Liver (tissue), 9 donors: ENCODE data around the gene STARD9. TPM values are rescaled to one million over a fixed set of nuclear protein-coding genes. Genes with fewer than 3 reads are reported as not detected.

Experiments used
- DNase-seq: peaks from one replicate; pipeline ENCODE4 v3.0.0-alpha.2; 2017; ENCODE audit warnings: low spot score
- H3K27ac ChIP-seq, 2 donors: one replicate each; pipeline ENCODE4 v1.7.0; 2013; ENCODE audit warnings: inconsistent platforms in 2 of 2, low read length in 2 of 2, control low read depth in 1 of 2, low read depth in 1 of 2, mild to moderate bottlenecking in 1 of 2
- H3K27me3 ChIP-seq, 4 donors: one replicate each; pipeline versions ENCODE4 v1.6.1 to v1.7.0; 2013; ENCODE audit warnings: low read length in 3 of 4, inconsistent platforms in 1 of 4, mild to moderate bottlenecking in 1 of 4, moderate library complexity in 1 of 4; ENCODE audit not compliant: control insufficient read depth in 4 of 4, insufficient read depth in 4 of 4
- H3K36me3 ChIP-seq, 4 donors: one replicate each; pipeline versions ENCODE4 v1.6.1 to v1.7.0; 2013; ENCODE audit warnings: low read length in 3 of 4, mild to moderate bottlenecking in 3 of 4, low read depth in 1 of 4, moderate library complexity in 1 of 4; ENCODE audit not compliant: control insufficient read depth in 4 of 4, insufficient read depth in 3 of 4
- H3K4me1 ChIP-seq, 4 donors: one replicate each; pipeline versions ENCODE4 v1.6.1 to v1.7.0; 2013; ENCODE audit warnings: low read length in 3 of 4, mild to moderate bottlenecking in 3 of 4, moderate library complexity in 1 of 4; ENCODE audit not compliant: control insufficient read depth in 4 of 4, insufficient read depth in 4 of 4
- H3K4me3 ChIP-seq, 3 donors: one replicate each; pipeline versions ENCODE4 v1.6.1 to v1.7.0; 2013; ENCODE audit warnings: low read length in 3 of 3, control low read depth in 1 of 3, low read depth in 1 of 3, mild to moderate bottlenecking in 1 of 3
- H3K9ac ChIP-seq, 2 donors: one replicate each; pipeline ENCODE4 v1.7.0; 2013; ENCODE audit warnings: low read length in 2 of 2, mild to moderate bottlenecking in 2 of 2, moderate library complexity in 2 of 2, control low read depth in 1 of 2, low read depth in 1 of 2
- H3K9me3 ChIP-seq, 4 donors: one replicate each; pipeline versions ENCODE4 v1.6.1 to v1.7.0; 2013; ENCODE audit warnings: low read length in 3 of 4; ENCODE audit not compliant: control insufficient read depth in 4 of 4
- ATF3 ChIP-seq: IDR thresholded peaks from 2 replicates; pipeline ENCODE4 v1.6.1; 2016; ENCODE audit warnings: antibody characterized with exemption
- EGR1 ChIP-seq, 2 donors: IDR thresholded peaks; 2 replicates each; pipeline ENCODE4 v1.6.1; 2016 to 2018; ENCODE audit warnings: antibody characterized with exemption in 2 of 2, low read depth in 2 of 2
- FOXA2 ChIP-seq: IDR thresholded peaks from 2 replicates; pipeline ENCODE4 v1.6.1; 2016; ENCODE audit warnings: antibody characterized with exemption
- GABPA ChIP-seq, 2 donors: IDR thresholded peaks in 1 of 2; conservative IDR thresholded peaks in 1 of 2; 2 replicates each; pipeline ENCODE4 v1.6.1; 2016; ENCODE audit warnings: antibody characterized with exemption in 2 of 2, mild to moderate bottlenecking in 1 of 2, moderate library complexity in 1 of 2
- HNF4A ChIP-seq, 2 donors: conservative IDR thresholded peaks; 2 replicates each; pipeline ENCODE4 v1.6.1; 2016; ENCODE audit warnings: antibody characterized with exemption in 2 of 2, mild to moderate bottlenecking in 2 of 2
- HNF4G ChIP-seq: IDR thresholded peaks from 2 replicates; pipeline ENCODE4 v1.6.1; 2016; ENCODE audit warnings: antibody characterized with exemption
- MAX ChIP-seq: IDR thresholded peaks from 2 replicates; pipeline ENCODE4 v1.6.1; 2016; ENCODE audit warnings: antibody characterized with exemption
- NR2F2 ChIP-seq: IDR thresholded peaks from 2 replicates; pipeline ENCODE4 v1.6.1; 2016; ENCODE audit warnings: antibody characterized with exemption
- RAD21 ChIP-seq, 2 donors: IDR thresholded peaks; 2 replicates each; pipeline ENCODE4 v1.6.1; 2016; ENCODE audit warnings: antibody characterized with exemption in 2 of 2, mild to moderate bottlenecking in 2 of 2
- REST ChIP-seq: IDR thresholded peaks from 2 replicates; pipeline ENCODE4 v1.6.1; 2016; ENCODE audit warnings: antibody characterized with exemption, mild to moderate bottlenecking
- RXRA ChIP-seq, 2 donors: IDR thresholded peaks; 2 replicates each; pipeline ENCODE4 v1.6.1; 2017 to 2018; ENCODE audit warnings: antibody characterized with exemption in 2 of 2, mild to moderate bottlenecking in 1 of 2
- SP1 ChIP-seq: IDR thresholded peaks from 2 replicates; pipeline ENCODE4 v1.6.1; 2018; ENCODE audit warnings: antibody characterized with exemption, mild to moderate bottlenecking
- YY1 ChIP-seq: IDR thresholded peaks from 2 replicates; pipeline ENCODE4 v1.6.1; 2016; ENCODE audit warnings: antibody characterized with exemption, mild to moderate bottlenecking
- WGBS: extraction: QIAGEN DNeasy Blood & Tissue Kit; methylation state at CpG from one replicate; pipeline ENCODE4 v1.1.7; 2013; 5-methylcytosine and 5-hydroxymethylcytosine counted together
- polyA plus RNA-seq, 2 donors: library from polyadenylated mRNA; stranded (reverse) in 1 of 2; unstranded in 1 of 2; fragments of 200-250 nt in 1 of 2; fragments of >200 nt in 1 of 2; fragmentation: Nextera tagmentation in 1 of 2; extraction: Ambion mirVana in 1 of 2; gene quantifications; one replicate each; pipeline versions ENCODE4 v1.2.1 to v1.2.3, GENCODE V29; 2013 to 2015
- total RNA-seq, 2 donors: library from RNA; depleted of rRNA; stranded (reverse); fragments of >200 nt; gene quantifications; one replicate each; pipeline ENCODE4 v1.2.3, GENCODE V29; 2014
- TF ChIP-seq, protein P1 (sequence below): fragments of 150-350 bp; IDR thresholded peaks from 2 replicates; pipeline ENCODE4 v1.5.1; 2017; ENCODE audit warnings: improper control_type of control experiment, low read depth, low read length; ENCODE audit not compliant: missing input control
- donor health status: healthy.
- donor health status: healthy.
- donor health status: healthy.
- donor health status: healthy.
- donor health status: healthy.

STARD9 gene
- total and polyA plus RNA-seq, 4 donors = 0.26 to 3.9 (median 0.54) TPM

- Histone ChIP-seq H3K9ac (no peak overlapping the region), H3K36me3 (peaks cover 7 to 76% (median 50%) of the 10 kb centered on the region in 4 donors), H3K27ac (no peak overlapping the region), H3K4me1 (no peaks in the 10 kb centered on the region), H3K27me3 (no peaks in the 10 kb centered on the region), H3K4me3 (no peak overlapping the region), H3K9me3 (no peaks in the 10 kb centered on the region)
- no peak for DNase-seq
- WGBS = 97% methylated on average over 12 of the region's 12 CpGs
- TF ChIP-seq, protein P1, sequence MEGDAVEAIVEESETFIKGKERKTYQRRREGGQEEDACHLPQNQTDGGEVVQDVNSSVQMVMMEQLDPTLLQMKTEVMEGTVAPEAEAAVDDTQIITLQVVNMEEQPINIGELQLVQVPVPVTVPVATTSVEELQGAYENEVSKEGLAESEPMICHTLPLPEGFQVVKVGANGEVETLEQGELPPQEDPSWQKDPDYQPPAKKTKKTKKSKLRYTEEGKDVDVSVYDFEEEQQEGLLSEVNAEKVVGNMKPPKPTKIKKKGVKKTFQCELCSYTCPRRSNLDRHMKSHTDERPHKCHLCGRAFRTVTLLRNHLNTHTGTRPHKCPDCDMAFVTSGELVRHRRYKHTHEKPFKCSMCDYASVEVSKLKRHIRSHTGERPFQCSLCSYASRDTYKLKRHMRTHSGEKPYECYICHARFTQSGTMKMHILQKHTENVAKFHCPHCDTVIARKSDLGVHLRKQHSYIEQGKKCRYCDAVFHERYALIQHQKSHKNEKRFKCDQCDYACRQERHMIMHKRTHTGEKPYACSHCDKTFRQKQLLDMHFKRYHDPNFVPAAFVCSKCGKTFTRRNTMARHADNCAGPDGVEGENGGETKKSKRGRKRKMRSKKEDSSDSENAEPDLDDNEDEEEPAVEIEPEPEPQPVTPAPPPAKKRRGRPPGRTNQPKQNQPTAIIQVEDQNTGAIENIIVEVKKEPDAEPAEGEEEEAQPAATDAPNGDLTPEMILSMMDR = no peak
- TF ChIP-seq FOXA2 = no peak
- TF ChIP-seq REST = no peak
Observed at GRCh38 chr15:42725331-42725903, 150.0 kb downstream of the STARD9 start.

DNA sequence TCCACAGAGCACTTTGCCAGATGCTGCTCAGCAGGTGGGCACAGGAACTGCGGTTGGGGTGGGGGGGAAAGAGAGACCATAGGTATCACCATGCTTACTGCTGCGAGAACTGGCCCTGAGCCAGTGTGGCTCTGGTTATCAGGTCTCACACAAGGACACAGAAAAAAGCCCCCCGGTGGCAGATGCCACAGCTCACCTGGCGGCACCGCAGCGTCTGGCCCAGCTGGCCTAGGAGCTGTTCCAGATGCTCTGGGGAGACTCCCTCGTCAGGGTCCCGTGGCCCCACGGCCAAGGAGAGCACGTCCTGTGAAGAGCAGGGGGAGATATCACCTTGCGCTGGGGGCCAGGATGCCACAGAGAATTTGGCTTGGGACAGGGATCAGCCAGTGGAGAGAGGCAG is 150.7 kb downstream of the STARD9 start:
- 90% methylated on average over 11 of the region's 11 CpGs for WGBS
- no peak overlapping the region for H3K4me3 ChIP-seq
- H3K36me3 ChIP-seq = peaks cover 8 to 79% (median 54%) of the 10 kb centered on the region in 4 donors
- no peak overlapping the region for H3K9ac ChIP-seq
- DNase-seq = no peak
- H3K4me1 ChIP-seq = no peaks in the 10 kb centered on the region
- no peaks in the 10 kb centered on the region for H3K9me3 ChIP-seq
- H3K27ac ChIP-seq = no peak overlapping the region
- TF ChIP-seq ATF3 (no peak), RAD21 (IDR thresholded peaks at IDR 0.05) (no peak), FOXA2 (no peak), NR2F2 (no peak), HNF4A (conservative IDR thresholded peaks at IDR 0.05) (no peak), RXRA (IDR thresholded peaks at IDR 0.05) (no peak), GABPA (IDR thresholded peaks at IDR 0.05 in 1 of 2, conservative IDR thresholded peaks at IDR 0.05 in 1 of 2) (no peak), MAX (no peak), EGR1 (IDR thresholded peaks at IDR 0.05; ENCODE audit: low read depth in 2 of 2) (no peak), REST (no peak), HNF4G (no peak), SP1 (no peak), YY1 (no peak)
- no peaks in the 10 kb centered on the region for H3K27me3 ChIP-seq
